Muscle layer of duodenum (tissue), 2 donors: ENCODE data around the gene TRIP6.
"Not testable (repeated sequence)": the region's sequence is repeated elsewhere in the genome, so short reads cannot be mapped to it uniquely, and the experiment has no call there.

Source experiments
- H3K27ac ChIP-seq: one replicate; pipeline ENCODE4 v1.7.0; 2013; ENCODE audit warnings: mild to moderate bottlenecking, low read length
- H3K27me3 ChIP-seq: one replicate; pipeline ENCODE4 v1.7.0; 2013; ENCODE audit warnings: low read depth, mild to moderate bottlenecking, control low read depth, low read length
- H3K36me3 ChIP-seq, 2 donors: one replicate each; pipeline ENCODE4 v1.7.0; 2013; ENCODE audit warnings: low read length in 2 of 2, control low read depth in 1 of 2, mild to moderate bottlenecking in 1 of 2; ENCODE audit not compliant: insufficient read depth in 2 of 2, control insufficient read depth in 1 of 2
- H3K4me1 ChIP-seq, 2 donors: one replicate each; pipeline ENCODE4 v1.7.0; 2013; ENCODE audit warnings: low read length in 2 of 2, mild to moderate bottlenecking in 2 of 2, control low read depth in 1 of 2, moderate library complexity in 1 of 2; ENCODE audit not compliant: insufficient read depth in 2 of 2, control insufficient read depth in 1 of 2
- H3K4me3 ChIP-seq, 2 donors: one replicate each; pipeline ENCODE4 v1.7.0; 2013; ENCODE audit warnings: low read length in 2 of 2, low read depth in 1 of 2, mild to moderate bottlenecking in 1 of 2
- H3K9me3 ChIP-seq, 2 donors: one replicate each; pipeline ENCODE4 v1.7.0; 2013; ENCODE audit warnings: low read length in 2 of 2, control low read depth in 1 of 2, mild to moderate bottlenecking in 1 of 2; ENCODE audit not compliant: control insufficient read depth in 1 of 2
- donor health status: healthy.

TRIP6 gene

DNA sequence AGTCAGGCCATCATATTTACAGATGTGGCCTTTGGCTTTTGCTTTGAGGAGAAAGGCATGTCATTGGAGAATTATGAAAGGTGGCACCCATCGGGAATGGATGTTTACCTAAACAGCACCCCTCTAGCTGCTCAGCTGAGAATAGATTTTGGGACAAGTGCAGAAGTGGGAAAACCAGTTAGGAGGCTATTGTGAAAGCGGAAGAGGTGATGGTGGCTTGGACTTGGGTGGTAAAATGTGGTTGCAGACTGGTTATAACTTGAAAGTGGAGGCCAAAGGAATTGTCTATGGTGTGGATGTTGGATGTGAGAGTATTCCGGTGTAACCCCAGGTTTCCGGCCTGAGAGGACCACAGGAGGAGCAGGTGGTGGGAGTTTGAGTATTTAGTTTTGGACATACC is 19.8 kb upstream of the TRIP6 start:
- no peaks in the 10 kb centered on the region for H3K36me3 ChIP-seq
- H3K9me3 ChIP-seq, result no peaks in the 10 kb centered on the region

DNA sequence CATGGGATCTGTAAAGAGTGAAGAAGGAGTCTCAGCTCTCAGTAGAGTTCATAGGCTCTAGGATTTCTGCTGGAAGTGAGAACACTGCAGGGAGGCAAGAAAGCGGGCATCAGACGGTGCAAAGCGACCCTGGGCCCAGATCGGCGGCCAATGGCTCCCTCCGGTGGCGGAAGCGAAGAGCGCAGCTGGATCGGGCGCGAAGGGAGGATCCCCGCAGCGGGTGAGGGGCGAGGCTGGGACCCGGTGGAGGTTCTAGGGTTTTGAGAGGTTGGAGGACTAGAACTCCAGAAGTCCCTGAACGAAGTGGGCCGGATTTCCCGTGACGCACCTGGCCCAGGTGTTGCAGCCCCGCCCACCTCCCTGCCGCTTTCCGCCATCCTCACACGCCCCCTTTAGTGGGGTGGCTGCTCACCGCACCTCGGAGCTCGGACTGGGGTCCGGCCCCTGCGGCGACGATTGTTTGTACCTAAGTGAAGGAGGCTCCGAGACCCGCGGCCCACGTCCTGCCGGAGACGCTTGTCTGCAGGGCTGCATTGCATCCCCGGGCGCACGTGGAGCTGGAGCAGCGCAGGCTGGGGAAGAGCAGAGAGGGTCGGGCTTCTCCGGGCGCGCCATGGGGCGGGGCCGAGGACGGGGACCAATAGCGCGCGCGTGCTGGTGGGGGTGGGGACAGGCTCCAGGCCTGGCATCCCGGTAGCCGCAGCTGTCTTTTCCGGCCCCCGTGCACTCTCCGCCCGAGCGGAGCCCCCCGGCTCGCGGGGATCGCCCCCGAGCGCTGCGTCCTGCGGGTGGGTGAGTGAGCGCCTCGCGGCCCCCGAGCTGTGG is 14.9 kb upstream of the TRIP6 start, which contains the start of gene SLC12A9:
TSS of gene SLC12A9 (plus strand) at position 666 of the 825 bp plus-strand sequence. CDS start 1,485 bp downstream, outside the sequence.
- Histone ChIP-seq H3K36me3 (peaks cover 0 to 6% of the 10 kb centered on the region in 2 donors), H3K9me3 (no peaks in the 10 kb centered on the region), H3K27me3 (no peaks in the 10 kb centered on the region), H3K27ac (peak within 1 kb of the TSS; percentile 16), H3K4me1 (peaks cover 5 to 18% of the 10 kb centered on the region in 2 donors), H3K4me3 (peak within 1 kb of the TSS; percentile 80 to 86)

More for the DNA sequence above, 19.8 kb upstream of the TRIP6 start:
- Histone ChIP-seq H3K4me1 (peaks cover 5 to 8% of the 10 kb centered on the region in 2 donors), H3K27me3 (no peaks in the 10 kb centered on the region), H3K4me3 (no peak overlapping the region), H3K27ac (no peak overlapping the region)

DNA sequence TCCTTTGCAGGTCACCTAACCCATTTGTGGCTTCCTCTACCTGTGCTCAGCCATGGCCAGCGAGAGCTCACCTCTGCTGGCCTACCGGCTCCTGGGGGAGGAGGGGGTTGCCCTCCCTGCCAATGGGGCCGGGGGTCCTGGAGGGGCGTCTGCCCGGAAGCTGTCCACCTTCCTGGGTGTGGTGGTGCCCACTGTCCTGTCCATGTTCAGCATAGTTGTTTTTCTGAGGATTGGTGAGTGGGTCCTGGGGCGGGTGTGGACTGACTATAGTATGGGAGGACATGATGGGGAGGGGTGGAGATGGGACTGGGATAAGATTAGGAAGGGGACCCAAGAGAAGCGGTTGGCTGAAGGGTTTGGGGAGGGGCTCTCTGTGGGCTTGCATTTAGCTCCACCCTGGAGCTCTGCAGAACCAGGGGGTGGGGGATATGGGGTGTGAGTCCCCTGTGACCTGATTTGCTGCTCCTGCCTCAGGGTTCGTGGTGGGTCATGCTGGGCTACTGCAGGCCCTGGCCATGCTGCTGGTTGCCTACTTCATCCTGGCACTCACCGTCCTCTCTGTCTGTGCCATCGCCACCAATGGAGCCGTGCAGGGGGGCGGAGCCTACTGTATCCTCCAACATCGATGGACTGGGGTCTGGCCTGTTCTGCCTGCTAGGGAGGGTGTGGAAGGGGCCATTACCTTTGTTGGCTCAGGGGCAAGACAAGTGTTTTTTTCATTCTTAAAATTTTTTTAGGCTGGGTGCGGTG is 12.9 kb upstream of the TRIP6 start:
- Histone ChIP-seq H3K9me3 (no peaks in the 10 kb centered on the region), H3K36me3 (peaks cover 0 to 18% of the 10 kb centered on the region in 2 donors), H3K27ac (no peak overlapping the region), H3K4me3 (no peak overlapping the region), H3K4me1 (peaks cover 5 to 18% of the 10 kb centered on the region in 2 donors), H3K27me3 (no peaks in the 10 kb centered on the region)

DNA sequence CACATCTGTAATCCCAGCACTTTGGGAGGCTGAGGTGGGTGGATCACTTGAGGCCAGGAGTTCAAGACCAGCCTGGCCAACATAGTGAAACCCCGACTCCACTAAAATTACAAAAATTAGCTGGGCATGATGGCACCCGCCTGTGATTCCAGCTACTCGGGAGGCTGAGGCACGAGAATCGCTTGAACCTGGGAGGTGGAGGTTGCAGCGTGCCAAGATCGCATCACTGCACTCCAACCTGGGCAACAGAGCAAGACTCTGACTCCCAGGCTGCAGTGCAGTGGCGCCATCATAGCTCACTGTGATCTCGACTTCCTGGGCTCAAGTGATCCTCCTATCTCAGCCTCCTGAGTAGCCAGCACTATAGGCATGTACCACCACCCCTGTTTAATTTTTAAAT is 12.3 kb upstream of the TRIP6 start:
- H3K4me1 ChIP-seq, result peaks cover 5 to 18% of the 10 kb centered on the region in 2 donors
- not testable (repeated sequence) for H3K27ac ChIP-seq, H3K4me3 ChIP-seq, H3K27me3 ChIP-seq, H3K9me3 ChIP-seq
- H3K36me3 ChIP-seq, result peaks cover 2 to 24% of the 10 kb centered on the region in 2 donors

DNA sequence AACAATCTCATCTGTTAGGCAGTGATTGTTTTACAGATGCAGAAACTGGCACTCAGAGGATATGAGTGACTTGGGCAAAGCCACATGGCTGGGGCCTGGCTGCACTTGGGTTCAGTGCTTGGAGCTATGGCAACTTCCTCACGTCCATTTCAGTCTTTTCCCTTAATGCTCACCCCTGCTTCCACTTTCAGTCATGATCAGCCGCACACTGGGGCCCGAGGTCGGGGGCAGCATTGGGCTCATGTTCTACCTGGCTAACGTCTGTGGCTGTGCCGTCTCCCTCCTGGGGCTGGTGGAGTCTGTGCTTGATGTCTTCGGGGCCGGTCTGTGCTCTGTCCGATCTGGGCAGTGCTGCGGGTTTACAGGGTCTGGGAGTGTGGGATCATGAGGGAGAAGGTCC is 11.7 kb upstream of the TRIP6 start:
- Histone ChIP-seq H3K4me3 (no peak overlapping the region), H3K27me3 (no peaks in the 10 kb centered on the region), H3K36me3 (peaks cover 9 to 29% of the 10 kb centered on the region in 2 donors), H3K27ac (no peak overlapping the region), H3K9me3 (no peaks in the 10 kb centered on the region), H3K4me1 (peaks cover 5 to 18% of the 10 kb centered on the region in 2 donors)

DNA sequence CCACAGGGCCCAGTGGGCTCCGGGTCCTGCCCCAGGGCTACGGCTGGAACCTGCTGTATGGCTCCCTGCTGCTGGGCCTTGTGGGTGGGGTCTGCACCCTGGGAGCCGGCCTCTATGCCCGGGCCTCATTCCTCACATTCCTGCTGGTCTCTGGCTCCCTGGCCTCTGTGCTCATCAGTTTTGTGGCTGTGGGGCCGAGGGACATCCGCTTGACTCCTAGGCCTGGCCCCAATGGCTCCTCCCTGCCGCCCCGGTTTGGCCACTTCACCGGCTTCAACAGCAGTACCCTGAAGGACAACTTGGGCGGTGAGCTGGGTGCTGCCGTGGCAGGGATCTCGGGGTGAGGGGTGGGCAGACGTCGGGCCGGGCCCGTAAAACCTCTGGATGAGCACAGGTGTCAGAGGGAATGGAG is 10.3 kb upstream of the TRIP6 start:
- H3K27me3 ChIP-seq, result no peaks in the 10 kb centered on the region

DNA sequence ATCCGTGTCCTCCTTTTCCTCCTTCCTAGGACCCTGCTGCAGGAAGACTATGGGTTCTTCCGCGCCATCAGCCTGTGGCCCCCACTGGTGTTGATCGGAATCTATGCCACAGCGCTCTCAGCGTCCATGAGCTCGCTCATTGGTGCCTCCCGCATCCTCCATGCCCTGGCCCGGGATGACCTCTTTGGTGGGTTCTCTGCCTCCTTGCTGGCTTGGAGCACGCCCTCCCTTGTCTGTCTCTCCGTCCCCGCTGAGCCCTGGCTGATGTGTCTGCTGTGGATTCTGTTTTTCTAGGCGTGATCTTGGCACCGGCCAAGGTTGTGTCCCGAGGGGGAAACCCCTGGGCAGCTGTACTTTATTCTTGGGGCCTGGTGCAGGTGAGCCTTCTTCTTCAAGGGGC is 7.3 kb upstream of the TRIP6 start:
- Histone ChIP-seq H3K4me1 (peaks cover 5 to 9% of the 10 kb centered on the region in 2 donors), H3K27me3 (no peaks in the 10 kb centered on the region), H3K36me3 (peaks cover 21 to 51% of the 10 kb centered on the region in 2 donors), H3K9me3 (no peaks in the 10 kb centered on the region), H3K27ac (no peak overlapping the region), H3K4me3 (no peak overlapping the region)

More for the DNA sequence above, 10.3 kb upstream of the TRIP6 start:
- peaks cover 2 to 15% of the 10 kb centered on the region in 2 donors for H3K4me1 ChIP-seq
- H3K36me3 ChIP-seq, result peaks cover 13 to 42% of the 10 kb centered on the region in 2 donors
- no peak overlapping the region for H3K27ac ChIP-seq
- H3K4me3 ChIP-seq, result no peak overlapping the region
- H3K9me3 ChIP-seq, result no peaks in the 10 kb centered on the region

DNA sequence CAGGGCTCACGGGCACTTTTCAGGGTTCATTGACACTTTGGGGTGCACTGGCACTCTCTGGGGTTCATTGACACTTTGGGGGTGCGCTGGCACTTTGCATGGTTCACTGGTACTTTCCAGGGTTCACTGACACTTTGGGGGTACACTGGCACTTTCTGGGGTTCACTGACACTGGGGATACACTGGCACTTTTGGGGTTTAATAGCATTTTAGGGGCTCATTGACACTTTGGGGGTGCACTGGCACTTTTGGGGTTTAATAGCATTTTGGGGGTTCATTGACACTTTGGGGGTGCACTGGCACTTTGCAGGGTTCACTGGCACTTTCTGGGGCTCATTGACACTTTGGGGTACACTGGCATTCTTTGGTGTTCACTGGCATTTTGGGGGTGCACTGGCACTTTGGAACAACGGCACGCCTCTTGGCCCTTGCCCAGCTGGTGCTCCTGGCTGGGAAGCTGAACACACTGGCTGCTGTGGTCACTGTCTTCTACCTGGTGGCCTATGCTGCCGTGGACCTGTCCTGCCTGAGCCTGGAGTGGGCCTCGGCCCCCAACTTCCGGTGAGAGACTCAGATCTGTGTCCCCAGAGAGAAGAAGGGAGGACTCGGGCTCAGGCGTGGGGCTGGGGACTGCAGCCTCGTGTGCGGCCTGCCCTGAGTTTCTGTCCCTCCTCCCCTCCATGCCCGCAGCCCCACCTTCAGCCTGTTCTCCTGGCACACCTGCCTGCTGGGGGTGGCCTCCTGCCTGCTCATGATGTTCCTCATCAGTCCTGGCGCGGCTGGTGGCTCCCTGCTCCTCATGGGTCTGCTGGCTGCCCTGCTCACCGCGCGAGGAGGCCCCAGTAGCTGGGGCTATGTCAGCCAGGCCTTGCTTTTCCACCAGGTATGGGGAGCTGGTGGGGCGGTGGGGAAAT is 6.2 kb upstream of the TRIP6 start:
- H3K9me3 ChIP-seq, result no peaks in the 10 kb centered on the region
- peaks cover 21 to 51% of the 10 kb centered on the region in 2 donors for H3K36me3 ChIP-seq
- no peak overlapping the region for H3K27ac ChIP-seq
- no peak overlapping the region for H3K4me3 ChIP-seq
- peaks cover 5 to 13% of the 10 kb centered on the region in 2 donors for H3K4me1 ChIP-seq
- no peaks in the 10 kb centered on the region for H3K27me3 ChIP-seq

DNA sequence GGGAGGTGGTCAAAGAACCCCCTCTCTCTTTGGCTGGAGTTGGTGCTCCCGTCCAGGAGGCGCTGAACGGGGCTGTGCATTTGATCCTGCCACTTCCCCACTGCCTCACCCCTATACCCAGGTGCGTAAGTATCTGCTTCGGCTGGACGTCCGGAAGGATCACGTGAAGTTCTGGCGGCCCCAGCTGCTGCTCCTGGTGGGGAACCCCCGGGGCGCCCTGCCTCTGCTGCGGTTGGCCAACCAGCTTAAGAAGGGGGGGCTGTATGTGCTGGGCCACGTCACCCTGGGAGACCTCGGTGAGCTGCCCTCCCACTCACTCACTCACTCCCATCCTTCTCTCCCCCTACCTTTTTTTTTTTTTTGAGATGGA is 5.6 kb upstream of the TRIP6 start:
- no peak overlapping the region for H3K4me3 ChIP-seq

DNA sequence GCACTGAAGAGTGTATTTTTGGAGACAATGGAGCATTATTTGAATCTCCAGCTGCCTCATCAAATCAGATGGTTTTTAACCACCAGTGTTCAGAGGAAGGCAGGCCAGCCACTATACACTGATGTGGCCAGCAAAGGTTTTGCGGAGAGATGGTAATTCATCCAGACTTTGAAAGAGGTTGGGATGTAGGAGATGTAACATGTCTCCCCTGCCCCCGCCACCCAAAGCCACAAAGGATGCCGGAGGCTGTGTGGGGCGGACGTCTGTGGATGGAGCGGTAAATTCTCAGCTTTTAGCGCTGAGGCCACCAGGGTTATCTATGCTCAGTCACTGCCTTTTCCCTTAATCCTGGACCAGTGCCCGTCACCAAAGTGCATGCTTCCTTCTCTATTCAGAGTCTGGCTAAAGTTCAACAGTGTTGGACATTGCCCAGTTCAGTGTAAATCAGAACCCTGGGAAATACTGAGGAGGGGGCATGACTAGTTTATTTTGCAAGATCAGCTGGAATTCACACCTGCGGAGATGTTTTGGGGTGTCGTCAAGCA is 3.7 kb upstream of the TRIP6 start:
- peaks cover 10 to 29% of the 10 kb centered on the region in 2 donors for H3K4me1 ChIP-seq
- H3K36me3 ChIP-seq, result peaks cover 21 to 41% of the 10 kb centered on the region in 2 donors
- no peak overlapping the region for H3K27ac ChIP-seq
- H3K9me3 ChIP-seq, result no peaks in the 10 kb centered on the region
- no peaks in the 10 kb centered on the region for H3K27me3 ChIP-seq
- no peak overlapping the region for H3K4me3 ChIP-seq

More for the DNA sequence above, 5.6 kb upstream of the TRIP6 start:
- H3K27me3 ChIP-seq, result no peaks in the 10 kb centered on the region
- H3K4me1 ChIP-seq, result peaks cover 7 to 20% of the 10 kb centered on the region in 2 donors
- H3K36me3 ChIP-seq, result peaks cover 21 to 51% of the 10 kb centered on the region in 2 donors
- no peak overlapping the region for H3K27ac ChIP-seq
- no peaks in the 10 kb centered on the region for H3K9me3 ChIP-seq
